Central memory CD4-positive, alpha-beta T cell (primary cell): ENCODE results near the gene RAET1E.
"Not testable (repeated sequence)": the region's sequence is repeated elsewhere in the genome, so short reads cannot be mapped to it uniquely, and the experiment has no call there.

ENCODE experiments used
- DNase-seq: peaks from one replicate; pipeline ENCODE4 v3.0.0; 2022
- total RNA-seq, 3 experiments: gene quantifications; one replicate each; lab custom pipeline; 2026; lab: John Stamatoyannopoulos, UW

The RAET1E gene
- 0 reads per million in 3 experiments for total RNA-seq

GRCh38 chr6:149897855-149898744 lies at the start of gene RAET1E:
RAET1E (minus strand) TSS chr6:149898113; CDS start chr6:149890901, 7,212 bp downstream.
- no peak for DNase-seq

- DNase-seq: not testable (repeated sequence)
Observed at GRCh38 chr6:149947533-149947932, 49.6 kb upstream of the RAET1E start.

GRCh38 chr6:149946631-149947030 lies 48.7 kb upstream of the RAET1E start:
- not testable (repeated sequence) for DNase-seq

GRCh38 chr6:149945276-149945675 lies 47.4 kb upstream of the RAET1E start:
- DNase-seq: not testable (repeated sequence)

GRCh38 chr6:149943321-149943720 lies 45.4 kb upstream of the RAET1E start:
- DNase-seq: not testable (repeated sequence)

- no peak for DNase-seq
Observed at GRCh38 chr6:149942461-149942829, 44.5 kb upstream of the RAET1E start.

GRCh38 chr6:149941583-149942460 lies 43.9 kb upstream of the RAET1E start, which contains the start of gene ULBP2:
ULBP2 (plus strand) TSS chr6:149942014; CDS start chr6:149942073, 59 bp downstream.
- DNase-seq: peak; percentile 90

- DNase-seq: no peak
Observed at GRCh38 chr6:149940672-149940982, 42.7 kb upstream of the RAET1E start.

GRCh38 chr6:149939909-149940671 lies 42.2 kb upstream of the RAET1E start:
- no peak for DNase-seq

GRCh38 chr6:149939356-149939648 lies 41.4 kb upstream of the RAET1E start:
- no peak for DNase-seq

- peak; percentile 76 for DNase-seq
Observed at GRCh38 chr6:149938571-149939355, 40.9 kb upstream of the RAET1E start.

- not testable (repeated sequence) for DNase-seq
Observed at GRCh38 chr6:149938013-149938570, 40.2 kb upstream of the RAET1E start.

- DNase-seq: no peak
Observed at GRCh38 chr6:149936743-149937142, 38.8 kb upstream of the RAET1E start.

- DNase-seq: no peak
Observed at GRCh38 chr6:149935668-149936067, 37.8 kb upstream of the RAET1E start.

- no peak for DNase-seq
Observed at GRCh38 chr6:149935246-149935645, 37.3 kb upstream of the RAET1E start.

- DNase-seq: peak; percentile 72
Observed at GRCh38 chr6:149934249-149935156, 36.6 kb upstream of the RAET1E start.

- no peak for DNase-seq
Observed at GRCh38 chr6:149933461-149933860, 35.5 kb upstream of the RAET1E start.

GRCh38 chr6:149933036-149933435 lies 35.1 kb upstream of the RAET1E start:
- no peak for DNase-seq

- DNase-seq: no peak
Observed at GRCh38 chr6:149931501-149931900, 33.6 kb upstream of the RAET1E start.

GRCh38 chr6:149929422-149929821 lies 31.5 kb upstream of the RAET1E start:
- DNase-seq: no peak

- not testable (repeated sequence) for DNase-seq
Observed at GRCh38 chr6:149927025-149927424, 29.1 kb upstream of the RAET1E start.
